H1 (cell line): Measurements from ENCODE around the gene COTL1. TPM values are rescaled to one million over a fixed set of nuclear protein-coding genes. Genes with fewer than 3 reads are reported as not detected.

Experiments used
- CTCF ChIA-PET: fragments of 300-600 bp; sonication (Branson Sonifier 250); formaldehyde crosslinking; loops from one replicate; lab custom pipeline; 2021; ENCODE audit not compliant: partially characterized antibody; lab: Charles Lee
- POLR2A ChIA-PET: fragments of 300-600 bp; sonication (Branson Sonifier 250); formaldehyde crosslinking; loops from one replicate; lab custom pipeline; 2021; ENCODE audit warnings: inconsistent platforms; ENCODE audit not compliant: partially characterized antibody; lab: Charles Lee
- DNase-seq, 2 experiments: peaks; one replicate each; pipeline versions ENCODE4 v3.0.0 to v3.0.0-alpha.2; 2010 to 2022; ENCODE audit warnings: low spot score in 2 of 2, low read depth in 1 of 2, mixed read lengths in 1 of 2
- FAIRE-seq: peaks from 2 replicates; lab custom pipeline; 2011; peaks lifted over from hg19 to GRCh38; lab: Jason Lieb, UNC
- H2AFZ ChIP-seq: 2 replicates; pipeline ENCODE4 v1.8.1; 2012; ENCODE audit warnings: low read length, inconsistent platforms
- H2AK5ac ChIP-seq: 2 replicates; pipeline ENCODE4 v1.6.1; 2013; ENCODE audit warnings: low read depth, low read length
- H2BK120ac ChIP-seq: replicated peaks from 2 replicates; pipeline ENCODE3; 2013; ENCODE audit warnings: low read depth, low read length, inconsistent platforms
- H2BK12ac ChIP-seq: 2 replicates; pipeline ENCODE4 v1.6.1; 2013; ENCODE audit warnings: low read depth, low read length
- H2BK15ac ChIP-seq: 2 replicates; pipeline ENCODE4 v1.6.1; 2013; ENCODE audit warnings: low read length
- H2BK20ac ChIP-seq: 2 replicates; pipeline ENCODE4 v1.6.1; 2013; ENCODE audit warnings: low read length
- H2BK5ac ChIP-seq: 2 replicates; pipeline ENCODE4 v1.6.1; 2013; ENCODE audit warnings: low read depth, low read length
- H3K14ac ChIP-seq: 2 replicates; pipeline ENCODE4 v1.6.1; 2013; ENCODE audit warnings: inconsistent platforms; ENCODE audit not compliant: insufficient read length
- H3K18ac ChIP-seq: 2 replicates; pipeline ENCODE4 v1.6.1; 2013; ENCODE audit warnings: low read length; ENCODE audit errors: extremely low read depth
- H3K23ac ChIP-seq: 2 replicates; pipeline ENCODE4 v1.6.1; 2013; ENCODE audit warnings: inconsistent platforms; ENCODE audit not compliant: insufficient read length
- H3K23me2 ChIP-seq: 2 replicates; pipeline ENCODE4 v1.6.1; 2013; ENCODE audit warnings: low read depth, low read length
- H3K27ac ChIP-seq: 2 replicates; pipeline ENCODE4 v1.6.1; 2011; ENCODE audit warnings: low read depth, low read length, inconsistent platforms
- H3K27me3 ChIP-seq, 4 experiments: replicated peaks in 1 of 4; 1 replicate in 1 of 4; 2 replicates in 3 of 4; pipeline versions ENCODE4 v1.6.1 to v1.8.1; 2011 to 2013; ENCODE audit warnings: low read length in 3 of 4, mild to moderate bottlenecking in 3 of 4, inconsistent platforms in 2 of 4, mixed read lengths in 2 of 4, moderate library complexity in 1 of 4; ENCODE audit not compliant: control insufficient read depth in 3 of 4, insufficient read depth in 3 of 4; ENCODE audit errors: extremely low read depth in 1 of 4
- H3K36me3 ChIP-seq, 4 experiments: 2 replicates each; pipeline versions ENCODE4 v1.6.1 to v1.8.1; 2011 to 2013; ENCODE audit warnings: mild to moderate bottlenecking in 4 of 4, low read length in 3 of 4, moderate library complexity in 2 of 4, control low read depth in 1 of 4, inconsistent platforms in 1 of 4; ENCODE audit not compliant: insufficient read depth in 4 of 4, control insufficient read depth in 2 of 4
- H3K4ac ChIP-seq: replicated peaks from 2 replicates; pipeline ENCODE3; 2013; ENCODE audit warnings: low read length, low read depth, mixed read lengths, inconsistent platforms; ENCODE audit not compliant: insufficient read length
- H3K4me1 ChIP-seq, 4 experiments: replicated peaks in 1 of 4; 1 replicate in 1 of 4; 2 replicates in 3 of 4; pipeline versions ENCODE4 v1.6.1 to v1.8.1; 2011 to 2013; ENCODE audit warnings: low read length in 3 of 4, inconsistent platforms in 2 of 4, mixed read lengths in 1 of 4; ENCODE audit not compliant: insufficient read depth in 4 of 4, control insufficient read depth in 3 of 4
- H3K4me2 ChIP-seq, 2 experiments: 2 replicates each; pipeline versions ENCODE4 v1.6.1 to v1.8.1; 2011 to 2013; ENCODE audit warnings: low read depth in 2 of 2, low read length in 2 of 2, control low read depth in 1 of 2, inconsistent platforms in 1 of 2, mild to moderate bottlenecking in 1 of 2; ENCODE audit not compliant: insufficient read depth in 1 of 2
- H3K4me3 ChIP-seq, 4 experiments: fragments of 200-600, 300-600 bp in 1 of 4; sonication (generic), shearing (Covaris generic), sonication (Bioruptor Twin) in 1 of 4; 2 replicates each; pipeline versions ENCODE4 v1.5.1 to v1.8.1; 2011 to 2016; ENCODE audit warnings: low read length in 4 of 4, low read depth in 3 of 4, control low read depth in 2 of 4, inconsistent platforms in 2 of 4, mild to moderate bottlenecking in 2 of 4, mixed read lengths in 1 of 4, moderate library complexity in 1 of 4; ENCODE audit not compliant: insufficient read depth in 2 of 4; ENCODE audit errors: extremely low read depth in 1 of 4
- H3K56ac ChIP-seq: replicated peaks from 2 replicates; pipeline ENCODE3; 2013; ENCODE audit warnings: low read depth, mild to moderate bottlenecking, mixed read lengths, low read length, inconsistent platforms; ENCODE audit not compliant: insufficient read length
- H3K79me1 ChIP-seq: 2 replicates; pipeline ENCODE4 v1.6.1; 2013; ENCODE audit warnings: low read depth, low read length, control low read depth
- H3K79me2 ChIP-seq, 2 experiments: 2 replicates each; pipeline versions ENCODE4 v1.6.1 to v1.8.1; 2012 to 2013; ENCODE audit warnings: low read length in 2 of 2, mild to moderate bottlenecking in 2 of 2, inconsistent platforms in 1 of 2; ENCODE audit not compliant: insufficient read depth in 2 of 2, control insufficient read depth in 1 of 2
- H3K9ac ChIP-seq, 4 experiments: replicated peaks in 1 of 4; 1 replicate in 1 of 4; 2 replicates in 3 of 4; pipeline versions ENCODE4 v1.6.1 to v1.8.1; 2011 to 2013; ENCODE audit warnings: low read depth in 3 of 4, low read length in 3 of 4, control low read depth in 2 of 4, mild to moderate bottlenecking in 2 of 4, moderate library complexity in 2 of 4, inconsistent platforms in 1 of 4; ENCODE audit errors: extremely low read depth in 1 of 4
- H3K9me3 ChIP-seq, 2 experiments: 2 replicates each; pipeline versions ENCODE4 v1.6.1 to v1.8.1; 2012 to 2013; ENCODE audit warnings: mild to moderate bottlenecking in 2 of 2, moderate library complexity in 2 of 2, control low read depth in 1 of 2, inconsistent platforms in 1 of 2, low read depth in 1 of 2, low read length in 1 of 2, mixed read lengths in 1 of 2; ENCODE audit not compliant: insufficient read depth in 2 of 2
- H4K20me1 ChIP-seq, 2 experiments: replicated peaks in 1 of 2; 2 replicates each; pipeline versions ENCODE3 to v1.8.1; 2011 to 2013; ENCODE audit warnings: inconsistent platforms in 2 of 2, low read length in 2 of 2, mild to moderate bottlenecking in 1 of 2; ENCODE audit not compliant: insufficient read depth in 2 of 2, control insufficient read depth in 1 of 2
- H4K5ac ChIP-seq: 2 replicates; pipeline ENCODE4 v1.6.1; 2013; ENCODE audit warnings: low read length, low read depth, mixed read lengths, inconsistent platforms; ENCODE audit not compliant: insufficient read length
- H4K8ac ChIP-seq: 2 replicates; pipeline ENCODE4 v1.8.0; 2013; ENCODE audit warnings: mild to moderate bottlenecking, moderate library complexity, low read length, inconsistent platforms; ENCODE audit not compliant: insufficient read depth; ENCODE audit errors: extremely low read depth
- H4K91ac ChIP-seq: replicated peaks from 2 replicates; pipeline ENCODE3; 2013; ENCODE audit warnings: low read length, mixed read lengths, inconsistent platforms; ENCODE audit not compliant: insufficient read length
- CBX8 ChIP-seq: fragments of 300-800, 300-1000 bp; sonication (generic); IDR thresholded peaks from 2 replicates; pipeline ENCODE4 v1.7.1; 2016; ENCODE audit warnings: low read depth, low read length, borderline replicate concordance
- CREB1 ChIP-seq: IDR thresholded peaks from 2 replicates; pipeline ENCODE4 v1.6.1; 2012; ENCODE audit warnings: inconsistent platforms
- EGR1 ChIP-seq: IDR thresholded peaks from 2 replicates; pipeline ENCODE4 v1.6.1; 2011; ENCODE audit warnings: low read depth, low read length, borderline replicate concordance
- JUND ChIP-seq: IDR thresholded peaks from 2 replicates; pipeline ENCODE4 v1.6.1; 2011; ENCODE audit warnings: mild to moderate bottlenecking, improper control_type of control experiment, low read length
- KDM1A ChIP-seq: fragments of 200-600, 300-600 bp; sonication (generic); IDR thresholded peaks from 2 replicates; pipeline ENCODE4 v1.7.1; 2016; ENCODE audit warnings: mild to moderate bottlenecking, low read length, borderline replicate concordance
- POLR2A ChIP-seq, 2 experiments: IDR thresholded peaks; 1 replicate in 1 of 2; 2 replicates in 1 of 2; pipeline ENCODE4 v1.6.1; 2011; ENCODE audit warnings: low read depth in 2 of 2, low read length in 2 of 2, mild to moderate bottlenecking in 2 of 2; ENCODE audit errors: control extremely low read depth in 1 of 2
- POLR2AphosphoS5 ChIP-seq: IDR thresholded peaks from 2 replicates; pipeline ENCODE4 v1.6.1; 2011; ENCODE audit warnings: low read depth, low read length
- RBBP5 ChIP-seq: IDR thresholded peaks from 2 replicates; pipeline ENCODE4 v1.7.1; 2012; ENCODE audit warnings: low read depth, mild to moderate bottlenecking, inconsistent platforms, low read length, moderate library complexity, borderline replicate concordance
- SIX5 ChIP-seq: IDR thresholded peaks from 2 replicates; pipeline ENCODE4 v1.6.1; 2011; ENCODE audit warnings: mild to moderate bottlenecking, low read depth, low read length
- TAF7 ChIP-seq: optimal IDR thresholded peaks from 2 replicates; pipeline ENCODE3; 2011; ENCODE audit warnings: low read depth, mild to moderate bottlenecking, inconsistent platforms, low read length, moderate library complexity, borderline replicate concordance
- ZNF274 ChIP-seq: IDR thresholded peaks from 2 replicates; pipeline ENCODE4 v1.7.0; 2012; ENCODE audit warnings: low read length, borderline replicate concordance; ENCODE audit errors: extremely low read depth
- WGBS, 2 experiments: shearing (Covaris generic) in 1 of 2; methylation state at CpG; one replicate each; pipeline versions ENCODE4 v1.1.6 to v1.1.7; 2013 to 2015; ENCODE audit warnings: low lambda C conversion rate in 2 of 2, mixed read lengths in 2 of 2, inconsistent platforms in 1 of 2, low coverage in 1 of 2, missing lambda C conversion rate in 1 of 2; ENCODE audit not compliant: insufficient replicate concordance in 2 of 2, insufficient coverage in 1 of 2, insufficient read length in 1 of 2; ENCODE audit errors: extremely low coverage in 1 of 2, missing lambda C conversion rate in 1 of 2; 5-methylcytosine and 5-hydroxymethylcytosine counted together
- polyA plus RNA-seq, 7 experiments: library from polyadenylated mRNA; depleted of rRNA in 3 of 7; stranded (reverse) in 5 of 7; unstranded in 2 of 7; fragments of >200 nt in 5 of 7; fragments of 200-250 nt in 2 of 7; gene quantifications; 1 replicate in 5 of 7; 2 replicates in 1 of 7; 4 replicates in 1 of 7; pipeline versions ENCODE4 v1.2.1 to v1.2.3, GENCODE V29; 2011 to 2013; ENCODE audit warnings: missing spikeins in 2 of 7, mixed read lengths in 2 of 7
- total RNA-seq: library from RNA; stranded (reverse); fragmentation: NEBNext Ultra II Directional; extraction: Animal tissue kit (Norgen Biotek cat#: 25700); gene quantifications from 2 replicates; pipeline ENCODE4 v1.2.1, GENCODE V29; 2021
- TF ChIP-seq, protein P1 (sequence below): IDR thresholded peaks from 2 replicates; pipeline ENCODE4 v1.6.1; 2012; ENCODE audit warnings: low read length, inconsistent platforms

COTL1 gene
- total and polyA plus RNA-seq, 2 of the 8 experiments (the other 6 are each of a cell fraction or from before 2014, with no cell fraction given) = 59.2 to 183 TPM

DNA sequence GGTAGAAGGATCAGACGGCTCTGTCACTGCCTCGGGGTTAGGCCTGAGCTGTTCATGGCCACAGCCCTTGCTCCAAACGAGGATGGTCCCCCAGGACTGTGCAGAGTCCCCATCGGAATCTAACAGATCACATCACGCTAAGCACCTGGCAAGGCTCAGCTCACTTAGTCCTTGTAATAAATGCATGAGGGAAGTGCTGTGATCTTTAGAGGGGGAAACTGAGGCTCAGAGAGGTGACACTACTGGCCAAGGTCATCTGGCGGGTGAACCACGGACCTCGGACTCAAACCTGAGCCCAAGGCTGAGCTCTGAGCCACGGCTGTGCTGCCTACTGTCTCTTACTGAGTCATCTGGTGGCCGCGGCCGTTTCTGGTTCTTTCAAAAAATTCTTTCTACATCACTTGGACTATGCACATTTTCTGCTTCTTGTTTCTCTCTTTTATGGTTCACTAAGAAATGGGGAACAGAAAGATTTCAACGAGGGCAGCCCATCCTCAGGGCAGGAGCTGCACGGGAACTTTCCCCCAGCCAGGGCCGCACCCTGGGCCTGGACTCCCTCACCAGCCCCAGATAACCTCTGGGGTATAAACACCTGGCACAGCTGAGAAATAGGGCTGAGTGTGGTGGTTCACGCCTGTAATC lies 55.6 kb downstream of the COTL1 start:
- Histone ChIP-seq H3K23me2 (no peaks in the 10 kb centered on the region), H3K79me1 (no peaks in the 10 kb centered on the region; the same call in 1 of the 2 replicates), H2BK12ac (peak overlapping the region; percentile 77; the same call in 1 of the 2 replicates), H2BK15ac (no peak overlapping the region), H3K9ac (no peak overlapping the region), H3K27ac (no peak overlapping the region), H4K5ac (no peak overlapping the region), H3K79me2 (no peaks in the 10 kb centered on the region), H3K4ac (no peak overlapping the region), H3K23ac (no peak overlapping the region), H3K56ac (no peak overlapping the region), H2BK5ac (peak overlapping the region; percentile 4; the same call in 1 of the 2 replicates), H2BK20ac (peak overlapping the region; percentile 0; the same call in 1 of the 2 replicates), H2BK120ac (no peak overlapping the region), H4K20me1 (no peaks in the 10 kb centered on the region), H4K91ac (peak overlapping the region; percentile 85), H3K14ac (no peak overlapping the region), H3K27me3 (no peaks in the 10 kb centered on the region), H2AFZ (no peak overlapping the region), H3K4me1 (peaks cover 13 to 39% (median 28%) of the 10 kb centered on the region in 4 experiments), H3K9me3 (no peaks in the 10 kb centered on the region), H3K36me3 (peaks cover 0 to 7% (median 0%) of the 10 kb centered on the region in 4 experiments; a peak in 2 of 8 replicates), H3K18ac (no peak overlapping the region), H2AK5ac (no peak overlapping the region), H3K4me2 (no peak overlapping the region; a peak in 1 of 4 replicates), H4K8ac (no peak overlapping the region; the same call in 1 of the 2 replicates), H3K4me3 (no peak overlapping the region; a peak in 1 of 8 replicates)
- ChIA-PET POLR2A (interaction anchor here (1.3 to 2.2 kb wide), 4 partner anchors 27 to 48 kb away, joined by 3 to 8 read pairs (median 6); no protein-coding TSS in a partner anchor), CTCF (interaction anchor here (0.7 to 6.1 kb wide), 9 partner anchors 8 to 61 kb away, joined by 3 to 46 read pairs (median 4); no protein-coding TSS in a partner anchor)
- FAIRE-seq (no peak), DNase-seq (no peak)
- 92% methylated on average over 16 of the region's 16 CpGs; no CpG with 5 or more reads in 1 of the 2 experiments for WGBS, 2 experiments
- no peak for TF ChIP-seq POLR2A (IDR thresholded peaks at IDR 0.05; ENCODE audit: control extremely low read depth in 1 of 2, low read depth in 2 of 2, low read length in 2 of 2)
- no peak for TF ChIP-seq KDM1A
- TF ChIP-seq SIX5 = no peak
- no peak for TF ChIP-seq ZNF274
- TF ChIP-seq TAF7 = no peak
- no peak for TF ChIP-seq CREB1
- TF ChIP-seq, protein P1, sequence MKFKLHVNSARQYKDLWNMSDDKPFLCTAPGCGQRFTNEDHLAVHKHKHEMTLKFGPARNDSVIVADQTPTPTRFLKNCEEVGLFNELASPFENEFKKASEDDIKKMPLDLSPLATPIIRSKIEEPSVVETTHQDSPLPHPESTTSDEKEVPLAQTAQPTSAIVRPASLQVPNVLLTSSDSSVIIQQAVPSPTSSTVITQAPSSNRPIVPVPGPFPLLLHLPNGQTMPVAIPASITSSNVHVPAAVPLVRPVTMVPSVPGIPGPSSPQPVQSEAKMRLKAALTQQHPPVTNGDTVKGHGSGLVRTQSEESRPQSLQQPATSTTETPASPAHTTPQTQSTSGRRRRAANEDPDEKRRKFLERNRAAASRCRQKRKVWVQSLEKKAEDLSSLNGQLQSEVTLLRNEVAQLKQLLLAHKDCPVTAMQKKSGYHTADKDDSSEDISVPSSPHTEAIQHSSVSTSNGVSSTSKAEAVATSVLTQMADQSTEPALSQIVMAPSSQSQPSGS = no peak
- no peak for TF ChIP-seq RBBP5
- TF ChIP-seq JUND = no peak
- TF ChIP-seq EGR1 = no peak
- no peak for TF ChIP-seq CBX8
- no peak for TF ChIP-seq POLR2AphosphoS5
